K562 (cell line): ENCODE measurements around the gene KCTD15. TPM values are rescaled to one million over a fixed set of nuclear protein-coding genes. Genes with fewer than 3 reads are reported as not detected.

ENCODE experiments used
- ATAC-seq: fragments of 200-7000 bp; cut with Tn5 transposase; 3 replicates; pipeline ENCODE4 v1.9.1; 2020; ENCODE audit warnings: moderate library complexity
- BruUV-seq: library from RNA; stranded (reverse); fragments of 400-500 nt; replicated peaks from 2 replicates; lab custom pipeline; 2021; lab: Mats Ljungman, UMichigan
- CTCF ChIA-PET: fragments of 300-600 bp; formaldehyde crosslinking; extraction: SDS; loops from one replicate; lab custom pipeline; 2021; ENCODE audit warnings: low intra/inter-chr PET ratio; lab: Yijun Ruan, JAX
- POLR2A ChIA-PET: fragments of 300-600, 350-650 bp; sonication (Branson Sonifier 250); formaldehyde crosslinking; extraction: SDS; loops from one replicate; lab custom pipeline; 2021; ENCODE audit warnings: antibody characterized with exemption, inconsistent platforms; lab: Yijun Ruan, JAX
- DNase-seq, 4 experiments: peaks; one replicate each; pipeline versions ENCODE4 v3.0.0 to v3.0.0-alpha.2; 2011 to 2018; ENCODE audit warnings: low spot score in 3 of 4, mixed read lengths in 3 of 4; ENCODE audit errors: extremely low read depth in 1 of 4
- FAIRE-seq: peaks from 2 replicates; lab custom pipeline; 2011; peaks lifted over from hg19 to GRCh38; lab: Jason Lieb, UNC
- H2AFZ ChIP-seq: 2 replicates; pipeline ENCODE4 v1.6.0; 2011; ENCODE audit warnings: low read depth, low read length, control low read depth, inconsistent platforms
- H3K27ac ChIP-seq: fragments of 200-600 bp; 3 replicates; pipeline ENCODE4 v1.8.0; 2011; ENCODE audit warnings: low read depth, mild to moderate bottlenecking, control low read depth, inconsistent platforms, low read length, moderate library complexity, mixed read lengths; ENCODE audit errors: extremely low read depth
- H3K27me3 ChIP-seq, 2 experiments: fragments of 300-600 bp in 1 of 2; 2 replicates in 1 of 2; 3 replicates in 1 of 2; pipeline versions ENCODE4 v1.6.0 to v1.8.0; 2011; ENCODE audit warnings: inconsistent platforms in 2 of 2, low read length in 2 of 2, mild to moderate bottlenecking in 1 of 2, mixed read lengths in 1 of 2, moderate library complexity in 1 of 2; ENCODE audit not compliant: control insufficient read depth in 2 of 2, insufficient read depth in 2 of 2
- H3K36me3 ChIP-seq: fragments of 300-600 bp; 3 replicates; pipeline ENCODE4 v1.8.0; 2011; ENCODE audit warnings: mild to moderate bottlenecking, low read length, inconsistent platforms; ENCODE audit not compliant: control insufficient read depth, insufficient read depth
- H3K4me1 ChIP-seq, 2 experiments: fragments of 200-600 bp in 1 of 2; replicated peaks in 1 of 2; 2 replicates in 1 of 2; 3 replicates in 1 of 2; pipeline versions ENCODE4 v1.5.1 to v1.8.0; 2011; ENCODE audit warnings: inconsistent platforms in 2 of 2, low read length in 2 of 2, mild to moderate bottlenecking in 1 of 2, mixed read lengths in 1 of 2, moderate library complexity in 1 of 2; ENCODE audit not compliant: control insufficient read depth in 2 of 2, insufficient read depth in 2 of 2
- H3K4me2 ChIP-seq: 2 replicates; pipeline ENCODE4 v1.6.1; 2011; ENCODE audit warnings: low read length, control low read depth, inconsistent platforms, mixed read lengths; ENCODE audit not compliant: insufficient read depth
- H3K4me3 ChIP-seq: fragments of 200-600 bp; sonication (generic), shearing (Covaris generic); 2 replicates; pipeline ENCODE4 v1.5.1; 2016; ENCODE audit warnings: control low read depth, inconsistent platforms
- H3K79me2 ChIP-seq: fragments of 200-600 bp; 3 replicates; pipeline ENCODE4 v1.8.0; 2011; ENCODE audit warnings: low read length, inconsistent platforms; ENCODE audit not compliant: control insufficient read depth, insufficient read depth
- H3K9ac ChIP-seq, 2 experiments: 2 replicates each; pipeline versions ENCODE4 v1.6.0 to v1.6.1; 2011; ENCODE audit warnings: low read depth in 2 of 2, low read length in 2 of 2, control low read depth in 1 of 2, inconsistent platforms in 1 of 2, mild to moderate bottlenecking in 1 of 2, mixed read lengths in 1 of 2; ENCODE audit not compliant: insufficient read depth in 1 of 2
- H3K9me1 ChIP-seq: one replicate; pipeline ENCODE4 v1.6.0; 2011; ENCODE audit warnings: inconsistent platforms, mild to moderate bottlenecking, low read length, moderate library complexity; ENCODE audit not compliant: control insufficient read depth, insufficient read depth
- H3K9me3 ChIP-seq: replicated peaks from 2 replicates; pipeline ENCODE4 v1.5.1; 2011; ENCODE audit warnings: low read depth, low read length, inconsistent platforms; ENCODE audit not compliant: control insufficient read depth, insufficient read depth
- H4K20me1 ChIP-seq: replicated peaks from 2 replicates; pipeline ENCODE4 v1.6.1; 2011; ENCODE audit warnings: low read length, inconsistent platforms, mixed read lengths; ENCODE audit not compliant: control insufficient read depth, insufficient read depth
- CHD2 ChIP-seq: IDR thresholded peaks from 2 replicates; pipeline ENCODE4 v1.6.1; 2011; ENCODE audit warnings: low read depth, low read length
- NEUROD1 ChIP-seq: fragments of 150-350 bp; IDR thresholded peaks from 2 replicates; pipeline ENCODE4 v1.6.1; 2014; ENCODE audit warnings: borderline replicate concordance, low read length, low read depth; ENCODE audit not compliant: partially characterized antibody
- WGBS: fragments of 100-300 bp; shearing (Covaris generic); methylation state at CpG from one replicate; pipeline ENCODE4 v1.1.6; 2016; ENCODE audit warnings: low coverage, mixed read lengths; ENCODE audit not compliant: insufficient coverage; ENCODE audit errors: missing lambda C conversion rate; 5-methylcytosine and 5-hydroxymethylcytosine counted together
- in situ Hi-C: fragments of 300-500 bp; cut with MboI; formaldehyde crosslinking; loops from 4 replicates; pipeline ENCODE4 v1.15.0; 2018; ENCODE audit warnings: inconsistent platforms, mixed read lengths
- intact Hi-C: fragments of 100-400 bp; cut with micrococcal nuclease; formaldehyde crosslinking; loops from 2 replicates; pipeline ENCODE4 v1.14.2; 2022
- polyA plus RNA-seq, 8 experiments: library from polyadenylated mRNA; depleted of rRNA in 4 of 8; stranded (reverse) in 5 of 8; unstranded in 3 of 8; fragments of >200 nt; fragmentation: Nextera tagmentation in 2 of 8; fragmentation: Illumina TruSeq in 1 of 8; extraction: Ambion mirVana in 2 of 8; extraction: Trizol in 1 of 8; gene quantifications; 2 replicates each; pipeline versions ENCODE4 v1.2.1 to v1.2.3, GENCODE V29; 2011 to 2014; ENCODE audit warnings: inconsistent platforms in 1 of 8, missing spikeins in 1 of 8
- total RNA-seq, 7 experiments: library from RNA; depleted of rRNA in 6 of 7; stranded (reverse); fragments of >200 nt in 6 of 7; fragmentation: Illumina TruSeq in 2 of 7; extraction: Trizol in 2 of 7; gene quantifications; 2 replicates each; pipeline versions ENCODE4 v1.2.1 to v1.2.3, GENCODE V29; 2011 to 2021; ENCODE audit warnings: low replicate concordance in 1 of 7
- TF ChIP-seq, protein P1 (sequence below): fragments of 250-450 bp; sonication (Bioruptor Pico); IDR thresholded peaks from 2 replicates; pipeline ENCODE4 v1.5.1; 2021; ENCODE audit warnings: mild to moderate bottlenecking
- TF ChIP-seq, protein P2 (sequence below): IDR thresholded peaks from 2 replicates; pipeline ENCODE4 v1.6.1; 2012; ENCODE audit warnings: low read depth, low read length, improper control_type of control experiment, borderline replicate concordance
- TF ChIP-seq, protein P3 (sequence below): fragments of 250-450 bp; sonication (Bioruptor Pico); IDR thresholded peaks from 2 replicates; pipeline ENCODE4 v1.8.0; 2022; ENCODE audit warnings: moderate library complexity, mild to moderate bottlenecking, inconsistent platforms

KCTD15 gene
- total and polyA plus RNA-seq, 9 of the 15 experiments (the other 6 are each of a cell fraction or from before 2014, with no cell fraction given), result 1.7 to 49.0 (median 11.8) TPM

DNA sequence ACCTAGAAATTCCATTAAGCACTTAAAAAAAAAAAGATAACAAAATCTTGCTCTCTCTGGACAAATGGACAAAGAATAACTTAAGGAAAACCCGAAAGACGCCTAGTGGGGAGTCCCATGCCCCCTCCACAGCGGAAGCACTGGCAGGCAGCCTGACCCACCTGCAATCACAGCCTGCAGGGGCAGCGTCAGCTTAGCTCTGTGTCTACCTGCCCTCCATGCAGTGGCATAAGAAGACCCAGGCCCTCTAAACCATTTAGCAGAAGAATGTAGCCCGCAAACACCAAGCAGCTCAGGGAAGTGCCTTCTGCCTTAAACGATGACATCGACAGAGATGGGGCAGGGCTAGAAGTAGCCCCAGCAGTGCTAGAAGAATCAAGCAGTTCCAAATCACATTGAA is 36.0 kb downstream of the KCTD15 start (continued):
- TF ChIP-seq, protein P1, sequence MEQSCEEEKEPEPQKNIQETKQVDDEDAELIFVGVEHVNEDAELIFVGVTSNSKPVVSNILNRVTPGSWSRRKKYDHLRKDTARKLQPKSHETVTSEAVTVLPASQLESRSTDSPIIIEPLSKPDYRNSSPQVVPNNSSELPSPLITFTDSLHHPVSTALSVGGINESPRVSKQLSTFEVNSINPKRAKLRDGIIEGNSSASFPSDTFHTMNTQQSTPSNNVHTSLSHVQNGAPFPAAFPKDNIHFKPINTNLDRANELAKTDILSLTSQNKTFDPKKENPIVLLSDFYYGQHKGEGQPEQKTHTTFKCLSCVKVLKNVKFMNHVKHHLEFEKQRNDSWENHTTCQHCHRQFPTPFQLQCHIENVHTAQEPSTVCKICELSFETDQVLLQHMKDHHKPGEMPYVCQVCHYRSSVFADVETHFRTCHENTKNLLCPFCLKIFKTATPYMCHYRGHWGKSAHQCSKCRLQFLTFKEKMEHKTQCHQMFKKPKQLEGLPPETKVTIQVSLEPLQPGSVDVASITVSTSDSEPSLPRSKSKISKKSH (CRISPR knock-in tag), result no peak
- no peak for TF ChIP-seq NEUROD1

DNA sequence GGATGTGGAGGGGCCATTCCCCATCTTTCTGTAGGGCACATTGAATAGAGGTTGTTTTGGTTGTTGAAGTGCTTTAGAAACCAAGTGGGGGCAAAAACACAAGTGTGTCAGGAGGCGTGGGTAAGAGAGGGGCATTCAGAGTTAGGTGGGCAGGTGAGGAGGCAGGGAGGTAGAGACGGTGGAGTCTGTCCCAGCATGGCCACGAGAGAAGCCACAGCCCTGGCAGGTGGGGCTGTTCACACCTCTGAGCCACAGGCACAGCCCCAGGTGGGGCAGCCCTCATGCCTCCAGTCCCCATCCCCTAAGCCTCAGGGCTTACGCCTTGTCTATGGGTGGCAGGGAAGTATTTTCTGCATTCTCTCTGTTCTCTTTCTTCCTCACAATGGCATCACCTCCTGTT is 43.7 kb downstream of the KCTD15 start:
- no peak overlapping the region for H3K27ac ChIP-seq
- 0% methylated on average over 4 of the region's 4 CpGs for WGBS
- no TSS peak for BruUV-seq
- no peaks in the 10 kb centered on the region for H3K4me1 ChIP-seq
- DNase-seq, result no peak
- ChIA-PET CTCF (no interaction called here), POLR2A (interaction anchor here (0.7 kb wide), 1 partner anchor 15 kb away, joined by 3 read pairs; no protein-coding TSS in a partner anchor)
- H3K4me3 ChIP-seq, result no peak overlapping the region
- no peaks in the 10 kb centered on the region for H3K79me2 ChIP-seq
- TF ChIP-seq, protein P2, sequence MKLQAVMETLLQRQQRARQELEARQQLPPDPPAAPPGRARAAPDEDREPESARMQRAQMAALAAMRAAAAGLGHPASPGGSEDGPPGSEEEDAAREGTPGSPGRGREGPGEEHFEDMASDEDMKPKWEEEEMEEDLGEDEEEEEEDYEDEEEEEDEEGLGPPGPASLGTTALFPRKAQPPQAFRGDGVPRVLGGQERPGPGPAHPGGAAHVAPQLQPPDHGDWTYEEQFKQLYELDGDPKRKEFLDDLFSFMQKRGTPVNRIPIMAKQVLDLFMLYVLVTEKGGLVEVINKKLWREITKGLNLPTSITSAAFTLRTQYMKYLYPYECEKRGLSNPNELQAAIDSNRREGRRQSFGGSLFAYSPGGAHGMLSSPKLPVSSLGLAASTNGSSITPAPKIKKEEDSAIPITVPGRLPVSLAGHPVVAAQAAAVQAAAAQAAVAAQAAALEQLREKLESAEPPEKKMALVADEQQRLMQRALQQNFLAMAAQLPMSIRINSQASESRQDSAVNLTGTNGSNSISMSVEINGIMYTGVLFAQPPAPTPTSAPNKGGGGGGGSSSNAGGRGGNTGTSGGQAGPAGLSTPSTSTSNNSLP, result no peak
- no peak for TF ChIP-seq CHD2
- TF ChIP-seq, protein P3, sequence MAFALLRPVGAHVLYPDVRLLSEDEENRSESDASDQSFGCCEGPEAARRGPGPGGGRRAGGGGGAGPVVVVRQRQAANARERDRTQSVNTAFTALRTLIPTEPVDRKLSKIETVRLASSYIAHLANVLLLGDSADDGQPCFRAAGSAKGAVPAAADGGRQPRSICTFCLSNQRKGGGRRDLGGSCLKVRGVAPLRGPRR (CRISPR knock-in tag), result no peak
- 0 out of 2 replicates have a peak, but pooled peaks cover 3% of the 10 kb centered on the region for H4K20me1 ChIP-seq
- peaks cover 6 to 27% of the 10 kb centered on the region in 2 experiments; a peak in 3 of 5 replicates for H3K27me3 ChIP-seq
- in situ Hi-C loops, result no loop called here
- no peak for ATAC-seq
- intact Hi-C loops, result no loop called here
- no peak for FAIRE-seq
- H3K4me2 ChIP-seq, result no peak overlapping the region
- H2AFZ ChIP-seq, result no peak overlapping the region
- no peaks in the 10 kb centered on the region for H3K36me3 ChIP-seq
- H3K9me3 ChIP-seq, result no peaks in the 10 kb centered on the region
- H3K9ac ChIP-seq, result no peak overlapping the region
- H3K9me1 ChIP-seq, result no peaks in the 10 kb centered on the region
